Breast epithelium (tissue), 3 donors: ENCODE measurements around the gene SHROOM3.

Source experiments
- CTCF ChIP-seq, 3 donors: fragments of 450-650 bp; IDR thresholded peaks; one replicate each; pipeline ENCODE4 v1.5.1; 2016 to 2017; ENCODE audit warnings: antibody characterized with exemption in 3 of 3, mild to moderate bottlenecking in 3 of 3, moderate library complexity in 3 of 3
- POLR2A ChIP-seq: fragments of 450-650 bp; IDR thresholded peaks from one replicate; pipeline ENCODE4 v1.6.1; 2016; ENCODE audit warnings: antibody characterized with exemption, mild to moderate bottlenecking, moderate library complexity
- POLR2AphosphoS5 ChIP-seq, 3 donors: sonication (generic); formaldehyde crosslinking; IDR thresholded peaks; one replicate each; pipeline ENCODE4 v1.6.1; 2017; ENCODE audit warnings: antibody characterized with exemption in 3 of 3

- TF ChIP-seq POLR2A, result no peak
- TF ChIP-seq CTCF (IDR thresholded peaks at IDR 0.05), result no peak
- no peak for TF ChIP-seq POLR2AphosphoS5 (IDR thresholded peaks at IDR 0.05)
Observed at GRCh38 chr4:76569225-76569624, 134.2 kb downstream of the SHROOM3 start.
